NCI-H748 (cell line): Measurements from ENCODE around the gene LYZL4.

Experiments used
- DNase-seq: peaks from one replicate; lab custom pipeline; 2025; ENCODE audit not compliant: unreplicated experiment; lab: John Stamatoyannopoulos, UW

Gene LYZL4

GRCh38 chr3:42375121-42375800 is 35.1 kb downstream of the LYZL4 start:
- no peak for DNase-seq

- DNase-seq = no peak
Observed at GRCh38 chr3:42371776-42372175, 38.6 kb downstream of the LYZL4 start.

GRCh38 chr3:42369832-42370231 is 40.6 kb downstream of the LYZL4 start:
- no peak for DNase-seq

GRCh38 chr3:42369304-42369703 is 41.1 kb downstream of the LYZL4 start:
- peak; percentile 30 for DNase-seq

- DNase-seq = no peak
Observed at GRCh38 chr3:42368861-42369260, 41.5 kb downstream of the LYZL4 start.

- DNase-seq = no peak
Observed at GRCh38 chr3:42367903-42368302, 42.5 kb downstream of the LYZL4 start.

- no peak for DNase-seq
Observed at GRCh38 chr3:42366550-42366949, 43.9 kb downstream of the LYZL4 start.

GRCh38 chr3:42357335-42357734 is 53.1 kb downstream of the LYZL4 start:
- no peak for DNase-seq

- no peak for DNase-seq
Observed at GRCh38 chr3:42355612-42356011, 54.8 kb downstream of the LYZL4 start.

GRCh38 chr3:42353631-42354030 is 56.8 kb downstream of the LYZL4 start:
- DNase-seq = no peak

GRCh38 chr3:42351207-42351606 is 59.2 kb downstream of the LYZL4 start:
- no peak for DNase-seq

GRCh38 chr3:42349765-42350594 is 60.4 kb downstream of the LYZL4 start:
- DNase-seq = no peak

- DNase-seq = no peak
Observed at GRCh38 chr3:42347928-42348327, 62.5 kb downstream of the LYZL4 start.
